Inflammatory macrophage treated with lipopolysaccharide for 1 hour (primary cell): ENCODE data around the gene SORBS1.

ENCODE experiments used
- DNase-seq, 2 donors: peaks; one replicate each; pipeline ENCODE4 v3.0.0-alpha.2; 2020 to 2022

Gene SORBS1

GRCh38 chr10:95334805-95335144, 226.4 kb downstream of the SORBS1 start:
- DNase-seq: no peak

- no peak for DNase-seq
Measured at GRCh38 chr10:95333997-95334804, 227.0 kb downstream of the SORBS1 start.

GRCh38 chr10:95332666-95333249, 228.4 kb downstream of the SORBS1 start:
- DNase-seq: no peak

- no peak for DNase-seq
Measured at GRCh38 chr10:95331596-95332130, 229.5 kb downstream of the SORBS1 start.

GRCh38 chr10:95330966-95331453, 230.2 kb downstream of the SORBS1 start:
- DNase-seq: no peak

GRCh38 chr10:95329296-95329695, 231.9 kb downstream of the SORBS1 start:
- DNase-seq: no peak

GRCh38 chr10:95328013-95328412, 233.2 kb downstream of the SORBS1 start:
- DNase-seq: no peak

GRCh38 chr10:95327367-95327766, 233.8 kb downstream of the SORBS1 start:
- no peak for DNase-seq

- no peak for DNase-seq
Measured at GRCh38 chr10:95326396-95326795, 234.8 kb downstream of the SORBS1 start.

- no peak for DNase-seq
Measured at GRCh38 chr10:95325863-95326262, 235.3 kb downstream of the SORBS1 start.

GRCh38 chr10:95324436-95325268, 236.5 kb downstream of the SORBS1 start:
- no peak for DNase-seq

GRCh38 chr10:95321554-95322301, 239.4 kb downstream of the SORBS1 start:
- DNase-seq: no peak

- DNase-seq: no peak
Measured at GRCh38 chr10:95319239-95319638, 241.9 kb downstream of the SORBS1 start.

GRCh38 chr10:95315509-95315908, 245.7 kb downstream of the SORBS1 start:
- DNase-seq: no peak

GRCh38 chr10:95314192-95314918, 246.8 kb downstream of the SORBS1 start:
- no peak for DNase-seq

GRCh38 chr10:95312986-95313495, 248.1 kb downstream of the SORBS1 start:
- no peak for DNase-seq

- DNase-seq: no peak
Measured at GRCh38 chr10:95312257-95312656, 248.9 kb downstream of the SORBS1 start.

- DNase-seq: no peak
Measured at GRCh38 chr10:95309958-95310357, 251.2 kb downstream of the SORBS1 start.

- no peak for DNase-seq
Measured at GRCh38 chr10:95308389-95309302, 252.5 kb downstream of the SORBS1 start.

GRCh38 chr10:95306851-95307250, 254.3 kb downstream of the SORBS1 start:
- DNase-seq: no peak

GRCh38 chr10:95306318-95306650, 254.9 kb downstream of the SORBS1 start:
- DNase-seq: no peak
